Neuron (in vitro differentiated cells): ENCODE data around the gene CABP7.

Source experiments
- H2AFZ ChIP-seq: one replicate; pipeline ENCODE4 v1.6.1; 2013; ENCODE audit warnings: low read depth, mild to moderate bottlenecking, inconsistent platforms, low read length, moderate library complexity
- H3K27me3 ChIP-seq: one replicate; pipeline ENCODE4 v1.6.1; 2013; ENCODE audit warnings: low read length; ENCODE audit not compliant: insufficient read depth
- H3K36me3 ChIP-seq: one replicate; pipeline ENCODE4 v1.6.1; 2013; ENCODE audit warnings: low read length; ENCODE audit not compliant: insufficient read depth
- H3K4me1 ChIP-seq: one replicate; pipeline ENCODE4 v1.6.1; 2013; ENCODE audit warnings: low read length; ENCODE audit not compliant: insufficient read depth
- H3K4me3 ChIP-seq: 2 replicates; pipeline ENCODE4 v1.5.1; 2013; ENCODE audit warnings: mild to moderate bottlenecking, low read length, moderate library complexity
- H3K9me3 ChIP-seq: one replicate; pipeline ENCODE4 v1.6.1; 2013; ENCODE audit warnings: low read length

Gene CABP7

GRCh38 chr22:29693671-29694070 lies 26.1 kb upstream of the CABP7 start:
- no peak overlapping the region for H3K4me3 ChIP-seq
- H2AFZ ChIP-seq, result no peak overlapping the region
- no peaks in the 10 kb centered on the region for H3K9me3 ChIP-seq
- H3K27me3 ChIP-seq, result no peaks in the 10 kb centered on the region
- H3K4me1 ChIP-seq, result peaks cover 9% of the 10 kb centered on the region
- H3K36me3 ChIP-seq, result peaks cover 15% of the 10 kb centered on the region

- H3K36me3 ChIP-seq, result peaks cover 15% of the 10 kb centered on the region
- no peak overlapping the region for H3K4me3 ChIP-seq
- H2AFZ ChIP-seq, result no peak overlapping the region
- no peaks in the 10 kb centered on the region for H3K27me3 ChIP-seq
- peaks cover 1% of the 10 kb centered on the region for H3K4me1 ChIP-seq
- no peaks in the 10 kb centered on the region for H3K9me3 ChIP-seq
Measured at GRCh38 chr22:29695129-29695926, 24.5 kb upstream of the CABP7 start.

GRCh38 chr22:29697853-29698598 lies 21.8 kb upstream of the CABP7 start:
- H3K9me3 ChIP-seq, result no peaks in the 10 kb centered on the region

DNA sequence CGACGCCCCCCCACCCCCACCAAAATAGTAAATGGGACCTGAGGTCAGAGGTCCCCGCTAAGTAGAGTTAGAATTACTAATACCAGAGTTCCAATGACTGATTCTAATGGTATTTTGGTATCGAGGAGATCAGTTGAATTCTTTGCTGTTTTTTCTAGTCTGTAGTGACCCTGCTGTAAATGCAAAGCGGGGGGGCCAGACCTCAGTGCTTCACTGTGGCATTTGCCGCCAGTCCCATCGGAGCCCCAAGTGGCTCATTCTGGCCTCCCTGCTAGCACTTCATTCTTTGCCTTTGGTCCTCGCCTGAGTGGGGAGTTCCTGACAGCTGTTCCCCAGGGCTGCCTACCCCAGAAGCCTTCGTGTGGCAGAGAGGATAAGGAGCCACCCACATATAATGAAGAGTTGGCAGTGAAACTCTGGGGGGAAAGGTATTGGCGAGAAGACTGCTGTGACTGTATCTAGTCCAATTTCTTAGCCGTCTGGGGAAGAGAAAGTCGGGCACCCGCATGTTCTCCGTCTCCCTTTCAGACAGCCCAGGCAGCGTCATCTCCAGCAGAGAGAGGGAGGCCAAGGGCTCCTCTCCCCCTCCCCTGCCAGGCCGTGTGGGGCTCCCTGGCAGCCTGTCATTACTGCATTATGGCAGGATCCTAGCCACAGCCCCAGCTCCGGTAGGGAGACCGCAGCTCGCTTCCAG lies 19.4 kb upstream of the CABP7 start:
- peaks cover 5% of the 10 kb centered on the region for H3K36me3 ChIP-seq
- H3K9me3 ChIP-seq, result no peaks in the 10 kb centered on the region
- peaks cover 14% of the 10 kb centered on the region for H3K27me3 ChIP-seq
- peaks cover 26% of the 10 kb centered on the region for H3K4me1 ChIP-seq
- no peak overlapping the region for H2AFZ ChIP-seq
- H3K4me3 ChIP-seq, result no peak overlapping the region

More at GRCh38 chr22:29697853-29698598, 21.8 kb upstream of the CABP7 start:
- Histone ChIP-seq H3K36me3 (peaks cover 13% of the 10 kb centered on the region), H3K4me1 (peaks cover 6% of the 10 kb centered on the region), H3K27me3 (peaks cover 11% of the 10 kb centered on the region), H3K4me3 (no peak overlapping the region), H2AFZ (no peak overlapping the region)

DNA sequence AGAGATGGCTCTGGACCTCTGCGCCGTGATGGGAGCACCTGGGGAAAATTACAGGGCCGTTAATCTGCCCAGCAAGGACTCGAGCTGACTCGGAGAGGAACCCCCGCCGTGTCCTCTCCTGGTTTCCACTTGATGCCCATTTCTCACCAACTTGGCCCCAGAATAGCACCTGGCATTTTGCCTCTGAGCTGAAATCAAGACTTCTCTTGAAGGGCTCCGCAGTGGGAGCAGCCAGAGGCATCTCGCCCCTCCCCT lies 19.0 kb upstream of the CABP7 start:
- H3K27me3 ChIP-seq, result peaks cover 14% of the 10 kb centered on the region
- H3K36me3 ChIP-seq, result peaks cover under 1% of the 10 kb centered on the region
- no peak overlapping the region for H3K4me3 ChIP-seq
- no peak overlapping the region for H2AFZ ChIP-seq
- H3K9me3 ChIP-seq, result no peaks in the 10 kb centered on the region
- peaks cover 30% of the 10 kb centered on the region for H3K4me1 ChIP-seq

GRCh38 chr22:29701155-29701999 lies 18.4 kb upstream of the CABP7 start:
- Histone ChIP-seq H2AFZ (no peak overlapping the region), H3K4me3 (no peak overlapping the region), H3K4me1 (peaks cover 36% of the 10 kb centered on the region), H3K36me3 (no peaks in the 10 kb centered on the region), H3K9me3 (no peaks in the 10 kb centered on the region), H3K27me3 (peaks cover 14% of the 10 kb centered on the region)

DNA sequence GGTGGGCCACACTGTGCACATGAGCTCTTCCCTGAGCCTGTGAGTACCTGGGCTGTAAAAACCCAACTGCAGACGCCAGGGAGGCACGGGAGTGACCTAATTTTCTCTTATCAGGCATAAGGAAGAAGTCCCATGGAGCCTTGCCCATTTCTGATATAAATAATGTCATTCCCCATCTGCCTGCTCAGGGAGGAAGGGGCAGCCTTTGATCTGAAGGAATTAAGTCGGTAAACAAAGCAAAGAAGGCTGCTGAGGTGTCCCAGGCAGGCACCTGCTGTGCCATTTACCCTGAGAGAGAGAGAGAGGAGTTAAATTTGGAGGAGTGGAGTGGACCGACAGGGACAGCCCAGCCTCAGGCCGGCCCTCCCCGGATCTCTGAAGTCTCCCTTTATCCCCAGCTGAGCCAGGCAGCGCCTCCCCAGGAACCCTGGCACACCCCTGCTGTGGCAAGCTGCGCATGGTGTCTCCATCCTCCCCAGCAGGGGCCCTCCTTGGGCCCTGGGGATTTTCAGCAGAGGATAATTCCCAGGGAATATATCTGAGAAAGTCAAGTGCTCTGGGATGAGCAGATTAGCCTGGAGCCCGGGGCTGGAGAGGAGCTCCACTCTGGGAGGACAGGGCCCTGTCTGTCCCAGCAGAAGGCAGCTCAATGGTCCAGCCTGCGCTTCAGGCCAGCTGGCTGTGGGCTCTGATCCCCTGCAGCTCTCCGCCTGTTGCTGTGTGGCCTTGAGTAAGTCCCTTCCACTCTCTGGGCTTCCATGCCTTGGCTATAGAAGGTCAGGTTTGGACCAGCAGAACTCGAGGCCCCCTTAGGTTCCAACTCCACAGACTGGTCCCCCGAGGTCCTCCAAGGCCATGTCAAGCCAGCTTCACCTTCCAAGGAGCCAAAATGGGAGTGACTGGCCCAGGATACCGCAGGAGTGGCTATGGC lies 17.5 kb upstream of the CABP7 start:
- peaks cover 42% of the 10 kb centered on the region for H3K4me1 ChIP-seq
- no peaks in the 10 kb centered on the region for H3K9me3 ChIP-seq
- peaks cover 14% of the 10 kb centered on the region for H3K27me3 ChIP-seq
- no peaks in the 10 kb centered on the region for H3K36me3 ChIP-seq
- no peak overlapping the region for H3K4me3 ChIP-seq
- no peak overlapping the region for H2AFZ ChIP-seq

GRCh38 chr22:29702931-29703501 lies 16.8 kb upstream of the CABP7 start:
- H3K4me1 ChIP-seq, result peaks cover 42% of the 10 kb centered on the region
- no peaks in the 10 kb centered on the region for H3K36me3 ChIP-seq
- H3K27me3 ChIP-seq, result peaks cover 14% of the 10 kb centered on the region
- H3K4me3 ChIP-seq, result no peak overlapping the region
- no peaks in the 10 kb centered on the region for H3K9me3 ChIP-seq
- H2AFZ ChIP-seq, result no peak overlapping the region

DNA sequence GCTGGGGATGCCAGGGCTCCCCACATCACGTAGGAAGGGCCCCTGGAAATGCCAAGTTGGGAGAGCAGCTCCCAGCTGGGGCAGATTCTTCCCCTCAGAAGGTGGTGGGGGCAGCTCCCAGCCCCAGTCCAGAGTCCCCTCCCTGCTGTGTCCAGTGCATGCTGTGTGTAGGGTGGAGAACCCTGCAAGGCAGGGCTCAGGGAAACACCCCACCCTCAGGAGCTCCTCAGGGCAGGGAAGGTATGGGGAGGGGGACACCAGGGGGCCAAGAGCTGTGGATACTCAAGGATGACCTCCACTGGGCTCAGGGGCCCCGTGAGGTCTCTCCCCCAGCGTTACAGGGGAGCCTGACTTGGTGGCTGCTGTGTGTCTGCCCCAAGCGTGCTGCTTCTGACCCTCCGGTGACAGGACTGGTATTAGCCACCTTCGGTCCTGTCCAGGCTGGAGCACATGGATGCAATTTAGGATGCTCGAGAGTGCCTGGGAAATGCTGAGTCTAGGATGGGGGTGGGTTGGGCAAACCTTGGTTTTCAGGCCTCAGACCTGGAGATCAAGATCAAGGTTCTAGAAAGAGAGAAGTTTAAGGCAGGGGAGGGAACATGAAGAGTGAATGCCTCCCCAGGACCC lies 16.1 kb upstream of the CABP7 start:
- no peak overlapping the region for H3K4me3 ChIP-seq
- peaks cover 14% of the 10 kb centered on the region for H3K27me3 ChIP-seq
- H2AFZ ChIP-seq, result no peak overlapping the region
- H3K9me3 ChIP-seq, result no peaks in the 10 kb centered on the region
- peaks cover 42% of the 10 kb centered on the region for H3K4me1 ChIP-seq
- H3K36me3 ChIP-seq, result no peaks in the 10 kb centered on the region

- Histone ChIP-seq H3K4me3 (no peak overlapping the region), H3K27me3 (peaks cover 17% of the 10 kb centered on the region), H2AFZ (no peak overlapping the region), H3K4me1 (peaks cover 42% of the 10 kb centered on the region), H3K36me3 (no peaks in the 10 kb centered on the region), H3K9me3 (no peaks in the 10 kb centered on the region)
Measured at GRCh38 chr22:29704528-29705285, 15.1 kb upstream of the CABP7 start.

DNA sequence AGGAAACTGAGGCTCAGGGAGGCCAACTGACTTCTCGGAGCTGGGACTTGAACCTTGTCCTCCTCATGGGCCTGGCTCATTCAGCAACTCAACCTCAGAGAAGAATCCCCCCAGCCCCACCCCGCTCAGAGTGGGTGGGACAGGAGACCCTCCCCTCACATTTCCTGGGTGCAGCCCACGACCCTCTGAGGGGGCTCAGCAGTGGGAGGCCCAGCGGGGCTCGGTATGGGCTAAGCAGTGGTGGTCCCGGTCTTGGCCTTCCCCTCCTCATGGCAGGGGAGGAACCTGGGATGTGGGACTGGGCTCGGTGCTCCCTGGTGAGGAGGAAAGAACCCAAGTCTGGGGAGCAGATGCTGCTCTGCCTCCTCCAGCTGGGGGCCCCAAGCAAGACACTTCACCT lies 14.2 kb upstream of the CABP7 start:
- no peak overlapping the region for H2AFZ ChIP-seq
- no peaks in the 10 kb centered on the region for H3K9me3 ChIP-seq
- no peak overlapping the region for H3K4me3 ChIP-seq
- peaks cover 39% of the 10 kb centered on the region for H3K4me1 ChIP-seq
- H3K27me3 ChIP-seq, result peaks cover 17% of the 10 kb centered on the region
- no peaks in the 10 kb centered on the region for H3K36me3 ChIP-seq
